Measurements from ENCODE around the gene SYT7.

Gene SYT7

DNA sequence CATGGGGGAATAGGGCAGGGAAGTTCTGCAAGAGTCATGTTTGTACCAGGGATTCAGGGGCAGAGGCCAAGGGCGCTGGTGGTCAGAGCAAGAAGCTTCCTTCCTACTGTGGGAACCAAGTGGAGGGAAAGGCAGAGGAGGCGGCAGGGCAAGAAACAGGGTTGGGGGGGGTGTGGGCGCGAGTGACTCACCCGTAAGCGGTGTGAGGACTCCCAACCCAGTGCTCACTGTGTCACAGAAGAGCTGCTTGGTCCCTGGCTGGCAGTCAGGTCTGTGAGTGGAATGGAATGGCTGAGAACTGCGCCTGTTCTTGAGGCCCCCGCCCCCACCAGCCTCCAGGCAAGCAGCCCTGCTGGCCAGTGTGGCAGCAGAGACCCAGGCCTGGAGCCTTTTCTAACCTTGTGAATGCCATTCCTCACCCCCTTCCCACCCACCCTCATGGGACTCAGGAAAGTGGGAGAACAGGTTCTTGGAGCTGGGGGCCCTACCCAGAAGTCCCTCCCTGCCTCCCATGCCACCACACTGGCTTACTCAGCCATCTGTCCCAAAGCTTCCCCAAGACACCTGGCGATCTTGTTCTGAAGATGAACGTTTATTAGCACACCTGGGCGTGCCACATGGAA, 67.6 kb downstream of the SYT7 start:
- no peak overlapping the region for H3K4me3 Mint-ChIP-seq
- no peaks in the 10 kb centered on the region for H3K9me3 Mint-ChIP-seq
- ATAC-seq (no peak), DNase-seq (no peak)
- H3K27me3 Mint-ChIP-seq = peaks cover 77% of the 10 kb centered on the region
- peaks cover 24% of the 10 kb centered on the region for H3K4me1 Mint-ChIP-seq
- H3K27ac Mint-ChIP-seq = peak overlapping the region in 1 of 2 donors; percentile 0

DNA sequence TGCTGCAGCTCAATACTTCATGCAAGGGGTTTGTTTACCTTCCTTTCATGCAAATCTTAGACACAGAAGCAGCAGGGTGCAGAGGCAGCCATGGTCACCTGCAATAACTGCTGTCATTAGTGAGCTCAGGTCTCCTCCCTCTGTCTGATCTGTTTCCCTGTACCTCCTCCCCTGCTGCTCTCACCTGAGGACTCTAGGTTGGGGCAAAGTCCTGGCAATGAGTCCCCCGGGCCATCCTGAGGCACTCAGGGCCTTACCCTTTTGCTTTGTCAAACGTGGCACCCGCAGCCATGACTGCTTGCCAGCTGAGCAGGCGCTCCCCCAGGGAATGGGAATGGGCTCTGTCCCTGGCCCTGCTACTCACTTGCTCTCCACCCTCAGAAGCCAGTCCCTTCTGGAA, 68.4 kb downstream of the SYT7 start:
- Mint-ChIP-seq H3K27me3 (peaks cover 78% of the 10 kb centered on the region), H3K4me3 (no peak overlapping the region)
- no peak for DNase-seq

DNA sequence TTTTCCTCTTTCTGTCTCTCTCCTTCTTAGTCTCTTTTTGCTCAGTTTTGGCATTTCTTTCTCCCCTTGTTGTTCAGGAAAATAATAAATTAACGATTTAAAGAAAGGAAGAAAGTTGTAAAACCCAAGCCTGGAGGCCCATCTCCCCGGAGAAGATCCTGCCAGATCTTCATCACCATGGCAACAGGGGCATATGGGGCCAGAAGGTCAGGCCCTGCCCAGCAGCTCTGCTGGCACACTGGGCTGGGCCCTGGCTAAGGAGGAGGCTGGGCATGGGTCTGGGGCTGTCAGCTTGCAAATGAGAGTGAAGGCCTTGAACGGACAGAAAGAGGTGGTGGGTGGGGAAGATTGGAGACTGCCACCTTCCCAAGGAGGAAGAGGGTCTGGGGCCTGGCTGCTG, 69.5 kb downstream of the SYT7 start:
- DNase-seq (no peak), ATAC-seq (no peak)
- Mint-ChIP-seq H3K27ac (peak overlapping the region in 1 of 2 donors; percentile 43), H3K4me1 (peaks cover 20% of the 10 kb centered on the region), H3K4me3 (no peak overlapping the region), H3K27me3 (peaks cover 78% of the 10 kb centered on the region), H3K9me3 (no peaks in the 10 kb centered on the region)

More for the DNA sequence above, 68.4 kb downstream of the SYT7 start:
- ATAC-seq = no peak
- Mint-ChIP-seq H3K4me1 (peaks cover 30% of the 10 kb centered on the region), H3K9me3 (no peaks in the 10 kb centered on the region), H3K27ac (no peak overlapping the region)

DNA sequence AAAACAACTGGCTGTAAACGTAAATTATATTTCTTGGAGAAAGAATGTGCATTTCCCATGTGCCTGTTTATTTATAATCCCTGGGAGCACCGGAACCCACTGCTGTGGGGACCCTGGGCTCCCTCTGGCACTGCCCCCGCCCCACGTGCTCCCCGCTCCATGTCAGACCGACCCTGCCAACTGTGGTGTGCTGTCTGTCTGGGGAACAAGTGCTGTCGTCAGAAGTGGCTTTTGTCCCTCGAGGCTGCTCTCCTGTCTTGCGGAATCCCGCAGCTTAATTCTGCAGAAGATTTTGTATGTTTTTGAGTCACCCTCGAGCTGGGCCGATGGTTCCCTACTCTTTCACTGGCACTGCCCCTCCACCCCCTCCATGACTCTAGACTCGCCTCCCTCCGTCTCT, 69.9 kb downstream of the SYT7 start:
- Mint-ChIP-seq H3K9me3 (no peaks in the 10 kb centered on the region), H3K27ac (no peak overlapping the region), H3K27me3 (peaks cover 79% of the 10 kb centered on the region), H3K4me3 (no peak overlapping the region), H3K4me1 (peaks cover 16% of the 10 kb centered on the region)
- ATAC-seq (no peak), DNase-seq (no peak)

DNA sequence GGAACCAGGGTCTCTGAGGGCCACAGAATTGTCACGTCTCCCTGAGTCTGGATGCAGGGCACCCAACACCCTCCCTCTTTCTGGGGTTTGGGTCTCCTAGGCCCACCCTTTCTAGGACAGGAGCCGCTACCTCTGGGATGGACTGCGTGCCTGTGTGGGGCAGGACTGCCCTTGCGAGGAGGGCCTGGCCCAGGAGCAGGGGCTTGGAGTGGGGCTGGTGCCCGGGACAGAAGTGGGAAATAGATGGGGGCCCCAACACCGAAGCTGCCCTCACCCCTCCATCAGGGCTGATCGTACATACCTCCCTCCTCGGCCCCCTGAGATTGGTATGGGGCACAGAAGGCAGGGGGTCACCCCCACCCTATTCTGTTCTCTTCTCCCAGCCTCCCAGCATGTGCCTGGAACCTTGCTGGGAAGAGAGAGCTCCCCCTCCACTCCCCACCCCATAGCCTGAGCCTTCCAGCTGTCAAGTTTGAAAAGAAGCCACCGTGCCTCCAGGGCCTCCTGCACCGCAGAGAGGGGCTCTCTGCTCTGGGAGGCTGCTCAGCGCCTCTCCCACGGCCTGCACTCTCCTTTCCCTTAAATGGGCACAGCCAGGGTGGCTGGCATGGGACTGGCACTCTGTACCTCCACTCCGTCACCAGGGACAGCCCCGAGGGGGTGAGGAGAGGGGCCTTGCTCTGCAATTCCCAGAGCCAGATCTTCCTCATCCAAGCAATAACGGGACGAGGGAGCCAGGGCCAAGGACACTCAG, 70.5 kb downstream of the SYT7 start:
- H3K4me1 Mint-ChIP-seq = peaks cover 15% of the 10 kb centered on the region
- H3K4me3 Mint-ChIP-seq = no peak overlapping the region
- H3K27me3 Mint-ChIP-seq = peaks cover 85% of the 10 kb centered on the region
- H3K27ac Mint-ChIP-seq = no peak overlapping the region
- DNase-seq (no peak), ATAC-seq (no peak)
- no peaks in the 10 kb centered on the region for H3K9me3 Mint-ChIP-seq

DNA sequence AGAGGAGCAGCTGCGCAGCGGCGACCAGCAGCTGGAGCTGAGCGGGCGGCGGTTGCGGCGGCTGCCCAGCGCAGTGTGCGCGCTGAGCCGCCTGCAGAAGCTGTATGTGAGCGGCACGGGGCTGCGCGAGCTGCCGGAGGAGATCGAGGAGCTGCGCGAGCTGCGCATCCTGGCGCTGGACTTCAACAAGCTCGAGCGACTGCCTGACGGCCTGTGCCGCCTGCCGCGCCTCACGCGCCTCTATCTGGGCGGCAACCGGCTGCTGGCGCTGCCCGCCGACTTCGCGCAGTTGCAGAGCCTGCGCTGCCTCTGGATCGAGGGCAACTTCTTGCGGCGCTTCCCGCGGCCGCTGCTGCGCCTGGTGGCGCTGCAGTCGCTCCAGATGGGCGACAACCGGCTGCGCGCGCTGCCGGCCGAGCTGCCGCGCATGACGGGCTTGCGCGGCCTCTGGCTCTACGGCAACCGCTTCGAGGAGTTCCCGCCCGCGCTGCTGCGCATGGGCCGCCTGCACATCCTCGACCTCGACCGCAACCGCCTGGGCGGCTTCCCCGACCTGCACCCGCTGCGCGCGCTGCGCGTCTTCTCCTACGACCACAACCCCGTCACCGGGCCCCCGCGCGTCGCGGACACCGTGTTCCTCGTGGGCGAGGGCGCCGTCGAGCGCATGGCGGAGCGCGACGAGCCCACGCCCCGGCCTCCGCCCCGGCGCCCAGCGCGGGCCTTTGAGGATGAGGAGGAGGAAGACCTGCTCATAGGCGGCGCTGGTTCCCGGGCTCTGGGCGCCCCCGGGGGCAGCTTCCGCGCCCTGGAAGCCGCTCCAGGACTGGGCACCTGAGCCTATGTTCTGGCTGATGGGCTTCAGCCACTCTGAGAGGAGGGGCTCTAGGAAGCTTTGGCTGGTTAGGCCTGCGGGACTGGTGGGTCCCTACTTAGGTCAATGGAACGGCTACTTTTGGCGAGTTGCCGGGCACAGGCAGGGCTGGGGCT, 71.5 kb downstream of the SYT7 start:
- H3K27me3 Mint-ChIP-seq = peaks cover 87% of the 10 kb centered on the region
- ATAC-seq (peak; percentile 86), DNase-seq (peak; percentile 66 to 81)
- H3K9me3 Mint-ChIP-seq = no peaks in the 10 kb centered on the region
- peak overlapping the region; percentile 47 to 68 for H3K4me3 Mint-ChIP-seq
- no peak overlapping the region for H3K27ac Mint-ChIP-seq
- H3K4me1 Mint-ChIP-seq = peaks cover 15% of the 10 kb centered on the region

DNA sequence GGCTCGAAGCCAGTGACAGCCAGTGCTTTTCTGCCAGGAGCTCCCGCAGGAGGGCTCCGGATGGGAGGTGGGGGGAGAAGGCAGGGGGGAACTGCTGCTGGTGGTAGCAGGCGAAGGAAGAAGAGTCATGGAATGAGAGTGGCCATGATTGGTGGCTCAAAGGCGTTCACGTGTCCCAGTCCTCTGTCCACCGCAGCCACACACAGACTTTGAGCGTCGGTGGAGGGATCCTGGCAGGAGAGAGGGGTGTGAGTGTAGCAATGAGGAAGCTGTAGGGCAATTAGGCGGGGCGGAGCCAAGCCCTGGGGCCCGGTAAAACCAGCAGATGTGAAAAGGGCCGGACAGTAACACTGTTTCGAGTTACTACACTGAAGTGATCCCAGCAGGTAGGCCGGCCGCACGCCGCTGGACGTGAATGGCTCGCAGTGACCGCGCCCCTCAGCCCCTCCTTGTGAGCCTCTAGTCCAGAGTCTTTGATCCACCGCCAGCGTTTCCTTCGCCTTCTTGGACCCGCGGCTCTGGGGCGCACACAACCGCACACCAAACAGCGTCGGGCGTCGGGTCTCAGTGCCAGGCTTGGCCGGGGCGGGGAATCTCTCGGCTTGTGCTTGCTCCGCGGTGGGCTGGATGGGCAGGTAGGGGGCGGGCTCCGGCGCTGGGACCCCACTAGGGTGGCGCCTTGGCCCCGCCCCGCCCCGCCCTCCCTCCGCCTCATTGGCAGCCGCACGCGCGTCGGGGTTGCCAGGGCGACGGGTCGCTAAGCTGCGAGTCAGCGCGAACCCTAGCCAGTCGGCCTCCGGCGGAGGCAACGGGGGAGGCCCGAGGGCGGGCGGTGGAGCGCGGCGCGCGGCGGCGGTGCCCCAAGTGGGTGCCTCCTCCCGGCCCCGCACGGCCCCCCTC, 72.7 kb downstream of the SYT7 start, which contains the start of gene LRRC10B:
Gene LRRC10B (plus strand): TSS at position 788 of the 900 bp plus-strand sequence. CDS start 250 bp downstream, outside the sequence.
- Mint-ChIP-seq H3K4me3 (peak within 1 kb of the TSS; percentile 72 to 77), H3K4me1 (peaks cover 15% of the 10 kb centered on the region), H3K27ac (peak within 1 kb of the TSS in 1 of 2 donors; percentile 56), H3K27me3 (peaks cover 77% of the 10 kb centered on the region), H3K9me3 (no peaks in the 10 kb centered on the region)
- DNase-seq (peak; percentile 25 to 44), ATAC-seq (peak; percentile 64)

DNA sequence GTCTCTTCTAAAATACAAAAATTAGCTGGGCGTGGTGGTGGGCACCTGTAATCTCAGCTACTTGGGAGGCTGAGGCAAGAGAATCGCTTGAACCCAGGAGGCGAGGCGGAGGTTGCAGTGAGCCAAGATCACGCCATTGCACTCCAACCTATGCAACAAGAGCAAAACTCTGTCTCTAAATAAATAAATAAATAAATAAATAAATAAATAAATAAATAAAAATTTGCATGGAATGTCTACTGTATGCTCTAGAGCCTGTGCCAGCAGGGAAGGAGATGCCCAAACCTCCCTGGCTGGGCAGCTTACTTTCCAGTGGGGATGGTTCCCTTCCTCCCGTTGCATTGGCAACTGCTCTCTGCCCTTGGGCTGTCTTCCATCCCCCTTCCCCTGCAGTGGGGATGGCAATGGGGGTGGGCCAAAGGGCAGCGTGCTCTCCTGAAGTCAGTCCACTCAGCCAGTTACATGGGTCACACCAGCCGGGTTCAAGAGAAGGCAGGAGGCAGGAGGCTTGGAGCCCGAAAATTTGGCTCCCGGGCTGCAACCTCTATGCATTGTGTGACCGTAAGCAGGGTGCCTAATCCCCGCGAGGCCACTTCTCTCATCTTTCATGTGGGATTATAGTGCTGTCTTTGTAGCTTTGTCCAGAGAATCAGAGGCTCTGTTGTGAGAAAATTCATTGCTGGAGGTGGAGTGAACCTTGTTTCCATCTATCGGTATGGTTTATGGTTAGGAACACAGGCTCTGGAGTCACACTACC, 73.7 kb downstream of the SYT7 start:
- DNase-seq (no peak), ATAC-seq (no peak)
- H3K27ac Mint-ChIP-seq = no peak overlapping the region
- no peak overlapping the region for H3K4me3 Mint-ChIP-seq
- H3K27me3 Mint-ChIP-seq = peaks cover 68% of the 10 kb centered on the region
- H3K9me3 Mint-ChIP-seq = no peaks in the 10 kb centered on the region
- peaks cover 15% of the 10 kb centered on the region for H3K4me1 Mint-ChIP-seq

DNA sequence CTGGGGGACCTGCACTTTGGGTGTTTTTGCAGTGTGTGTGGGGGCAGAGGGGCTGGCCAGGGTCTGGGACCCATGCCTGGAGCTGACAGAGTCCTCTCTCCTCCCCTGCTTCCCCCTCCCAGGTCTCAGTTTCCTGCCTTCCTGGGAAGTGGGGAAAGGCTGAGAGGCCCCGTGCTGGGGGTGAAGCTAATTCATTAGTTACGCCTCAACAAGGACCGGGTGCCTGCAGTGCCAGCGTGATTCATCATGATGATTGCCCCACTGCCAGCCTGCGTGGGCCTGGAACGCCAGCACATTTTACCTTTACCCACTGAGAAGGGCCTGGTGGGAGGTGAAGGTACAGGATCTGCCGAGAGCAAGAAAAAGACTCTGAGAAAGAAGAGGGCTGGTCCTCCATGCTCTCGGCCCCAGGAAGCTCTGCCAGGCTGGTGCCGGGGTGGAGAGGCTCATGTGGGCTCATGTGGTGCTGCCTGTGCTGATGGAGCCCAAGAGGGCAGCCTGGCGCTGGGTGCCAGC, 75.2 kb downstream of the SYT7 start:
- peaks cover 15% of the 10 kb centered on the region for H3K4me1 Mint-ChIP-seq
- H3K9me3 Mint-ChIP-seq = no peaks in the 10 kb centered on the region
- H3K27me3 Mint-ChIP-seq = peaks cover 54% of the 10 kb centered on the region
- no peak overlapping the region for H3K4me3 Mint-ChIP-seq
- DNase-seq = no peak
- peak overlapping the region in 1 of 2 donors; percentile 54 for H3K27ac Mint-ChIP-seq
- no peak for ATAC-seq

DNA sequence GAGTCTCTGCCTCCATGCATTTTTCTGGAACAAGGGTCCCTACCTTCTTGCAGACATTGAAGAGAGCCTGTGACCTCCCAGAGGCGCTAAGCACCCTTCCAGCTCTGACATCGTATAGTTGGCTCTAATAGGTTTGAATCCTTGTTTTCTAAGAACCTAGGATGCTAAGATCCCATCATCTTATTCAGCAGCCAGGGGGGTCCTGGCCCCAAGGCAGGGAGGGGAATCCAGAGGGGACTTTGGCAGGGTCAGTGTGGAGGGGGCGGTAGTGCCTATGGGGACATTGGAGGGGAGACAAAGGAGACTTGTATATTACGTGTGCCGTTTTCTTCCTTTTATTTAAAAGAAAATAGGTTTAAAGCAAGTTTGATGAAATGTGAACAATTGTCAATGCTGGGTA, 75.8 kb downstream of the SYT7 start:
- ATAC-seq (no peak), DNase-seq (no peak)
- H3K9me3 Mint-ChIP-seq = no peaks in the 10 kb centered on the region
- peaks cover 48% of the 10 kb centered on the region for H3K27me3 Mint-ChIP-seq
- no peak overlapping the region for H3K27ac Mint-ChIP-seq
- no peak overlapping the region for H3K4me3 Mint-ChIP-seq
- peaks cover 15% of the 10 kb centered on the region for H3K4me1 Mint-ChIP-seq

DNA sequence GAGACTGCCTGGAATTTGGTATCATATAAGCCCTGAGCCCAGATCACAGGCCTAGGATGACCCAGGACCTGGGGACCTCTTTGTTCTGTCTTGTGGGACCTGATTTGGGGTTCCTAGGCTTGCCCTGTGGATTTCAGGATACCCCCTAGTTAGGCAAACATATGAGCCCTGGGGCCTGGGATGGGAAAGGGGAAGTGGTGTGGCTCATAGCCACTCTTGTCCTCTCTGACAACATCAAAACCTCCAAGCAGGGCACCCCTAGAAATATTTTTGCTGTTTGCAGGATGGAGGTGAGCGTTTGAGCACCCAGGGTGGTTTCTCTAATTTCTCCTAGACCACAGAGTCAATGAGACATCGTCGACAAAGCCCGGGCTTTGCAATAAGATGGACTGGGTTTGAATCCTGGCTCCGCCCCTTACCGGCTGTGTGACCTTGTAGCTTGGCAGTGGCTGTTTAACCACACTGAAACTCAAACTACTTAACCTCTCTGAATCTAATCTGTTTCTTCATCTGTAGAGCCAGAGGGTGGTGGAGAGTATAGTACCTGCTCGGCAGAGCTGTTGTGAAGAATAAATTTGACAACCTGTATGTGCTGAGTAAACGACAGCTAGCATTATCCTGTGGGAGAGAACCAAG, 77.6 kb downstream of the SYT7 start:
- H3K27me3 Mint-ChIP-seq = peaks cover 35% of the 10 kb centered on the region
- no peaks in the 10 kb centered on the region for H3K9me3 Mint-ChIP-seq
- H3K4me1 Mint-ChIP-seq = peaks cover 8% of the 10 kb centered on the region
- DNase-seq = no peak
- ATAC-seq = no peak
- no peak overlapping the region for H3K27ac Mint-ChIP-seq
- H3K4me3 Mint-ChIP-seq = no peak overlapping the region

DNA sequence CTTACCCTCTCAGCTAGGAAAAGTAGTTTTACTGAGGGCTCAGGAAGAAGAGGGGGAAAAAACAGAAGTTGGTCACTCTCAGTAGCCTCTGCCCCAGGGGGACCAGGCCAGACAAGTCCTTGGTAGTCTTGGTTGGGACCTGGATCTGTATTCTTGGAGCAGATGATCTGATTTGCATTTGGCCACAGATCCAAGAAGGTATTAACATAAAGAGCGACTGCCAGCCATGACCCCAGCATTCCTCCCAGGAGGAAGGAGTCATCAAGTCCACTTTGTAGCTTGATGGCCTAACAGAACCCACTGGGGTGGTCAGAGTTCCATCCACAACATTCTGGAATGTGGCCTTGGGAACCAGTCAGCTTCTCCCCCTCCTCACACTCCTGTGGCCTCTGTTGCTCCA, 78.4 kb downstream of the SYT7 start:
- Mint-ChIP-seq H3K4me3 (no peak overlapping the region), H3K9me3 (no peaks in the 10 kb centered on the region), H3K4me1 (peaks cover under 1% of the 10 kb centered on the region), H3K27ac (no peak overlapping the region), H3K27me3 (peaks cover 28% of the 10 kb centered on the region)
- ATAC-seq (no peak), DNase-seq (no peak)

DNA sequence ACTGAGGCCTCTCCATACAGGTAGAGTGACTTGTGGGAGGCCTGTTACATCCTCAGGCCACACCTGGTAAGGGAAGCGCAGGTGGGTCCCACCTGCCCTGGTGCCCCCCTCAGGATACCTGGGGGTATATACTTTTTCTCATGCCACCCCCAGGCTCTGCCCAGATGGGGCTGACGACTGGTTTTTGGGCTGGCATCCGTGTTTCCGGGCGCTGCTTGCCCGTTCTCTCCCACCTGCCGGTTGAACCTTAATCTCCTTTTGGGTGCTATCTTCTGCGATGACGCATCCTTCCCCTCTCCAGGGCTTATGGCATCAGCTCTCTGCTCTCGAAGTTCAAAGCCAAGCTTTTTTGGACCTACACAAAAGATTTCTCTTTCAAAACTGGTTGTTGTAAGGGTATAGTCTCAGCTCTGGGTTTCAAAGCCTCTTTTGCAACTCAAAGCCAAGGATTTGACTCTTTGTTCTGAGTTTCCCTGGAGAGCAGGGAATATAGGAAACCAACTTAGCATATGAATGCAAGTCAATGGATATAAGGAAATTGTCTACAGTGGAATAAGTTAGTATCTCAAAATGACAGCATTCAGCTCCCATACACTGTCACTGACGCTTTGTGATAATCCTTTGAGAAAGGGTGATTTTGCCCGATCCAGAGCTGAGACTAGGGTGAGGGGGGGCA, 80.9 kb downstream of the SYT7 start:
- H3K27ac Mint-ChIP-seq = no peak overlapping the region
- no peak overlapping the region for H3K4me3 Mint-ChIP-seq
- no peaks in the 10 kb centered on the region for H3K4me1 Mint-ChIP-seq
- no peaks in the 10 kb centered on the region for H3K9me3 Mint-ChIP-seq
- H3K27me3 Mint-ChIP-seq = peaks cover 2% of the 10 kb centered on the region
- no peak for DNase-seq
- ATAC-seq = no peak

Measured in stimulated activated naive CD8-positive, alpha-beta T cell treated with anti-CD3 and anti-CD28 coated beads, Interleukin-15, amount 100 ng/mL, for 72 hours (primary cell).